ENCODE data around the gene EFCAB11. TPM values are rescaled to one million over a fixed set of nuclear protein-coding genes. Genes with fewer than 3 reads are reported as not detected.

The EFCAB11 gene
- total RNA-seq, 1 donor from 2014 or later, result 20.8 TPM

GRCh38 chr14:89906000-89906399, 48.5 kb downstream of the EFCAB11 start:
- TF ChIP-seq CTCF (IDR thresholded peaks at IDR 0.05; ENCODE audit: unreplicated experiment), result no peak
- no peak overlapping the region for H3K4me3 Mint-ChIP-seq (ENCODE audit: low read depth)
- peaks cover 3% of the 10 kb centered on the region for H3K36me3 Mint-ChIP-seq (ENCODE audit: insufficient read depth)
- peaks cover 5% of the 10 kb centered on the region for H3K27me3 Mint-ChIP-seq
- DNase-seq (ENCODE audit: low spot score, unreplicated experiment), result no peak
- H3K27ac Mint-ChIP-seq, result no peak overlapping the region
- H3K4me1 Mint-ChIP-seq (ENCODE audit: low read depth), result peaks cover 7% of the 10 kb centered on the region
- no peaks in the 10 kb centered on the region for H3K9me3 Mint-ChIP-seq (ENCODE audit: low read depth)

DNA sequence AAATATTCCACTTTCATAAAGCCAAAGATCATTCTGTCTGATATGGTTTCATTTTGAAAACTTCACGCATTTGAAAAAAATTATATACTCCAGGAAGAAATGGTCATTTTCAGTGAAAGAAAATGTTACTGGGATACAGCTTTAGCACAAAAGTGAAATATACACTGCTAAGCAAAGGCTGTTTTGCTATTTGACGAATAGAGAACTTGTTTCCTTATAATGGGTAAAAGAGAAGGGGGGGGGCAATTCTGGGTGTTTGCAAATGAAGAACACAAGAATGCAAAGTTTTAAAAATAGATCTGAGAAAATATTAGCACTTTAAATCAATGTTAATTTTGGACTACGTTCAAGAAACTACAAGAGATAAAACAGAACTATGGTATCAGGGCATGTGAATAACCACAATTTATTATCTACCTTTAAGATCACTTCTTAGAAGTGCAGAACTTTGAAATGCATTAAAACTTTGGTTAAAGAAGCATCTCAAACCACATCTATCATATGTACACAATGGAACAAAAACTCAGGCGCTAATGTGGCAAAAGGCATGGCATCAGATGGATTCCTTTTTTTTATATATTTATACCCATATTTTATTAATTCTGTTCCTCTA, 51.1 kb downstream of the EFCAB11 start:
- DNase-seq (ENCODE audit: low spot score, unreplicated experiment), result no peak
- Mint-ChIP-seq H3K4me1 (ENCODE audit: low read depth) (no peaks in the 10 kb centered on the region), H3K27ac (no peak overlapping the region), H3K27me3 (no peaks in the 10 kb centered on the region), H3K9me3 (ENCODE audit: low read depth) (no peaks in the 10 kb centered on the region), H3K4me3 (ENCODE audit: low read depth) (no peak overlapping the region), H3K36me3 (ENCODE audit: insufficient read depth) (no peaks in the 10 kb centered on the region)
- no peak for TF ChIP-seq CTCF (IDR thresholded peaks at IDR 0.05; ENCODE audit: unreplicated experiment)

- H3K36me3 Mint-ChIP-seq (ENCODE audit: insufficient read depth), result no peaks in the 10 kb centered on the region
- H3K4me1 Mint-ChIP-seq (ENCODE audit: low read depth), result no peaks in the 10 kb centered on the region
- no peak for DNase-seq (ENCODE audit: low spot score, unreplicated experiment)
- no peak for TF ChIP-seq CTCF (IDR thresholded peaks at IDR 0.05; ENCODE audit: unreplicated experiment)
- no peaks in the 10 kb centered on the region for H3K27me3 Mint-ChIP-seq
- H3K9me3 Mint-ChIP-seq (ENCODE audit: low read depth), result no peaks in the 10 kb centered on the region
- H3K27ac Mint-ChIP-seq, result no peak overlapping the region
- H3K4me3 Mint-ChIP-seq (ENCODE audit: low read depth), result no peak overlapping the region
These were observed 51.6 kb downstream of the EFCAB11 start for GRCh38 chr14:89902881-89903280.

DNA sequence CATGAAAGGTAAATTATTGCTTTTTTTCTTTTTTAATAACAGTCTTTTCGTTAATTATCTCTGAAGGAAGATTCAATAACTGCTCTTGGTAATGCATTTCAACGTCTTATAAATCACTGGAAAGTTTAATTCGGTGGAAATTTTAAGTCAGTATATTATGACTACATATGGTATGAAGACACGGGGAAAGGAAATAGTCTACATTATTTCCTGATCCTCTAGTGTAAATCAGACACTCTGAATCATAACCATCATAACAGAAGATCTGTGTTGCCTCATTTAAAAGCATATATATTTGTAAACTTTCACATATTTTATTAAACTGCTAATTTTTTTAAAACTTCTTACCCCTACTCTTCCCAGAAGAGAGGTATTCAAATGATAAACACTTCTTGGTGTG, 53.7 kb downstream of the EFCAB11 start:
- H3K4me3 Mint-ChIP-seq (ENCODE audit: low read depth), result no peak overlapping the region
- no peaks in the 10 kb centered on the region for H3K27me3 Mint-ChIP-seq
- DNase-seq (ENCODE audit: low spot score, unreplicated experiment), result no peak
- peaks cover 3% of the 10 kb centered on the region for H3K36me3 Mint-ChIP-seq (ENCODE audit: insufficient read depth)
- H3K4me1 Mint-ChIP-seq (ENCODE audit: low read depth), result no peaks in the 10 kb centered on the region
- TF ChIP-seq CTCF (IDR thresholded peaks at IDR 0.05; ENCODE audit: unreplicated experiment), result no peak
- H3K9me3 Mint-ChIP-seq (ENCODE audit: low read depth), result peaks cover 2% of the 10 kb centered on the region
- H3K27ac Mint-ChIP-seq, result no peak overlapping the region

DNA sequence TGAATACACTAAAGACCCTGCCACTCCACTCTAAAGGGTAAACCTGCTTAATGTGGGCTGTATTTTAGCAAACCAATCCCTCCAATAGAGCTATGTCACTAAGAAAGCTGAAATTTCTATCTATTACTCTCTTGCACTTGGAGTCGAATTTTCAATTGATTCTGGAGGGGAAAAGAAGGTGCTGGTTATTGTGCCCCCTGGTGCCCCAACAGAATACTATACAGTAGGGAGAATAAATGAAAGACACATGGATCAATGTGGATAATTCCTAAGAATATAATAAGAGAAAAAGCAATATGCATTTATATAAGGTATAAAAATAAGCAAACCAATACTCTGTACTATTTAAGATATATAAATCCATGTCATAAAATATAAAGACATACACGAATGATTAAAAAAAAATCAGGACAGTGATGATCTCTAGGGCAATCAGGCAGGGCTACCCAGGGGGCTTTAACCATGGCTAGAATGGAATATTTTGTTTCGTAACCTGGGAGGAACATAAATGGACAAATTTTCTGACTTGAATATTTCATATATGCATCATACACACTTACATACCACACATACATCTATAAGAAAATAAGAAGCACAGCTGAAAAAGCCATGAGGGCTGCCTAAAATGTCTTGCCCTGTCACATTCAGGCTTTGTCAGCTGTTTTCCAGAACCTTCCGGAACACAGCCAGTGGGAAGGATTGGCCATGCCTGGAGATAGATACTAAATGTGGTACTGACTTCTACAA, 54.4 kb downstream of the EFCAB11 start:
- DNase-seq (ENCODE audit: low spot score, unreplicated experiment), result no peak
- no peak overlapping the region for H3K27ac Mint-ChIP-seq
- no peak overlapping the region for H3K4me3 Mint-ChIP-seq (ENCODE audit: low read depth)
- TF ChIP-seq CTCF (IDR thresholded peaks at IDR 0.05; ENCODE audit: unreplicated experiment), result peak; percentile 63
- H3K27me3 Mint-ChIP-seq, result no peaks in the 10 kb centered on the region
- H3K9me3 Mint-ChIP-seq (ENCODE audit: low read depth), result peaks cover 4% of the 10 kb centered on the region
- H3K4me1 Mint-ChIP-seq (ENCODE audit: low read depth), result no peaks in the 10 kb centered on the region
- peaks cover 7% of the 10 kb centered on the region for H3K36me3 Mint-ChIP-seq (ENCODE audit: insufficient read depth)
